Fibroblast of skin of right quadriceps (primary cell): ENCODE data around the gene TP53BP2.
"Not testable (repeated sequence)": the region's sequence is repeated elsewhere in the genome, so short reads cannot be mapped to it uniquely, and the experiment has no call there.

Experiments
- DNase-seq: peaks from one replicate; pipeline ENCODE4 v3.0.0-alpha.2; 2013

The TP53BP2 gene

GRCh38 chr1:223853748-223854147, 8.0 kb upstream of the TP53BP2 start:
- no peak for DNase-seq

- no peak for DNase-seq
These were observed 7.5 kb upstream of the TP53BP2 start for GRCh38 chr1:223853275-223853674.

- no peak for DNase-seq
These were observed 6.6 kb upstream of the TP53BP2 start for GRCh38 chr1:223852337-223852736.

GRCh38 chr1:223849352-223850254, 3.9 kb upstream of the TP53BP2 start:
- DNase-seq, result no peak

GRCh38 chr1:223848536-223848935, 2.8 kb upstream of the TP53BP2 start:
- no peak for DNase-seq

- DNase-seq, result no peak
These were observed 2.1 kb upstream of the TP53BP2 start for GRCh38 chr1:223847781-223848345.

- peak; percentile 58 for DNase-seq
These were observed 524 bp downstream of the TP53BP2 start for GRCh38 chr1:223845037-223845809.

- no peak for DNase-seq
These were observed 1.0 kb downstream of the TP53BP2 start for GRCh38 chr1:223844787-223845036.

GRCh38 chr1:223843934-223844786, 1.6 kb downstream of the TP53BP2 start:
- no peak for DNase-seq

GRCh38 chr1:223842784-223843183, 3.0 kb downstream of the TP53BP2 start:
- DNase-seq, result no peak

- not testable (repeated sequence) for DNase-seq
These were observed 3.6 kb downstream of the TP53BP2 start for GRCh38 chr1:223841977-223842623.

- DNase-seq, result no peak
These were observed 5.5 kb downstream of the TP53BP2 start for GRCh38 chr1:223840254-223840653.

- DNase-seq, result no peak
These were observed 7.5 kb downstream of the TP53BP2 start for GRCh38 chr1:223838125-223838854.

GRCh38 chr1:223837687-223838086, 8.1 kb downstream of the TP53BP2 start:
- DNase-seq, result no peak

GRCh38 chr1:223837206-223837605, 8.5 kb downstream of the TP53BP2 start:
- no peak for DNase-seq

- DNase-seq, result no peak
These were observed 9.2 kb downstream of the TP53BP2 start for GRCh38 chr1:223836586-223836985.

- DNase-seq, result no peak
These were observed 10.0 kb downstream of the TP53BP2 start for GRCh38 chr1:223835754-223836153.

- DNase-seq, result peak; percentile 61
These were observed 11.0 kb downstream of the TP53BP2 start for GRCh38 chr1:223834660-223835263.

GRCh38 chr1:223833948-223834347, 11.8 kb downstream of the TP53BP2 start:
- DNase-seq, result no peak

GRCh38 chr1:223832637-223832943, 13.2 kb downstream of the TP53BP2 start:
- DNase-seq, result no peak
